Measurements from ENCODE around the gene TNRC6C. TPM values are rescaled to one million over a fixed set of nuclear protein-coding genes. Genes with fewer than 3 reads are reported as not detected.

TNRC6C gene
- total RNA-seq, 1 donor from 2014 or later: 22.4 TPM

GRCh38 chr17:78125976-78126894, 167.7 kb downstream of the TNRC6C start:
- peak overlapping the region; percentile 91 for H3K27ac ChIP-seq
- H3K4me3 ChIP-seq: peak overlapping the region; percentile 94
- no peak for DNase-seq

GRCh38 chr17:78126895-78127238, 168.4 kb downstream of the TNRC6C start:
- H3K4me1 ChIP-seq: peaks cover 73% of the 10 kb centered on the region
- ATAC-seq (no peak), DNase-seq (no peak)
- intact Hi-C loops (cut with DNase I): loop anchor here (10.0 kb wide), 1 partner anchor 48 kb away; no protein-coding TSS in a partner anchor
- peak overlapping the region; percentile 94 for H3K4me3 ChIP-seq
- no peaks in the 10 kb centered on the region for H3K9me3 ChIP-seq
- H3K36me3 ChIP-seq: peaks cover 42% of the 10 kb centered on the region
- H3K27ac ChIP-seq: peak overlapping the region; percentile 91
- H3K27me3 ChIP-seq (ENCODE audit: low read depth): no peaks in the 10 kb centered on the region
- no peak for TF ChIP-seq CTCF (IDR thresholded peaks at IDR 0.05)

More at GRCh38 chr17:78125976-78126894, 167.7 kb downstream of the TNRC6C start:
- no peak for ATAC-seq
- H3K27me3 ChIP-seq (ENCODE audit: low read depth): no peaks in the 10 kb centered on the region
- peaks cover 67% of the 10 kb centered on the region for H3K4me1 ChIP-seq
- TF ChIP-seq CTCF (IDR thresholded peaks at IDR 0.05): no peak
- H3K36me3 ChIP-seq: peaks cover 48% of the 10 kb centered on the region
- H3K9me3 ChIP-seq: no peaks in the 10 kb centered on the region
- intact Hi-C loops (cut with DNase I): loop anchor here (10.0 kb wide), 1 partner anchor 49 kb away; no protein-coding TSS in a partner anchor

- peaks cover 74% of the 10 kb centered on the region for H3K4me1 ChIP-seq
- intact Hi-C loops (cut with DNase I): loop anchor here (10.0 kb wide), 1 partner anchor 47 kb away; no protein-coding TSS in a partner anchor
- ATAC-seq: peak; percentile 43 to 60
- peak; percentile 90 for DNase-seq
- H3K36me3 ChIP-seq: peaks cover 37% of the 10 kb centered on the region
- no peaks in the 10 kb centered on the region for H3K9me3 ChIP-seq
- H3K27ac ChIP-seq: peak overlapping the region; percentile 91
- H3K27me3 ChIP-seq (ENCODE audit: low read depth): no peaks in the 10 kb centered on the region
- peak overlapping the region; percentile 94 for H3K4me3 ChIP-seq
- no peak for TF ChIP-seq CTCF (IDR thresholded peaks at IDR 0.05)
These were observed 168.9 kb downstream of the TNRC6C start for GRCh38 chr17:78127239-78127887.

- ATAC-seq (peak; percentile 53 to 59), DNase-seq (no peak)
- H3K4me3 ChIP-seq: peak overlapping the region; percentile 94
- no peak for TF ChIP-seq CTCF (IDR thresholded peaks at IDR 0.05)
- H3K27me3 ChIP-seq (ENCODE audit: low read depth): no peaks in the 10 kb centered on the region
- peaks cover 30% of the 10 kb centered on the region for H3K36me3 ChIP-seq
- peaks cover 80% of the 10 kb centered on the region for H3K4me1 ChIP-seq
- H3K27ac ChIP-seq: peak overlapping the region; percentile 91
- intact Hi-C loops (cut with DNase I): loop anchor here (10.0 kb wide), 1 partner anchor 47 kb away; no protein-coding TSS in a partner anchor
- no peaks in the 10 kb centered on the region for H3K9me3 ChIP-seq
These were observed 169.5 kb downstream of the TNRC6C start for GRCh38 chr17:78127888-78128550.
